Activated CD4-positive, alpha-beta T cell treated with anti-CD3 and anti-CD28 coated beads for 4 hours (primary cell): Measurements from ENCODE around the gene ODF2.
"Not testable (repeated sequence)": the region's sequence is repeated elsewhere in the genome, so short reads cannot be mapped to it uniquely, and the experiment has no call there.

Source experiments
- DNase-seq, 2 donors: peaks; one replicate each; pipeline ENCODE4 v3.0.0-alpha.2; 2020

The ODF2 gene

GRCh38 chr9:128455849-128456612 lies at the start of gene ODF2:
Gene ODF2, plus strand, starts transcription at chr9:128456006. Its CDS starts 86 bp downstream, at chr9:128456092.
- peak; percentile 98 to 99 for DNase-seq

- no peak for DNase-seq
Measured at GRCh38 chr9:128406848-128407391, 48.9 kb upstream of the ODF2 start.

GRCh38 chr9:128408963-128409431 lies 46.8 kb upstream of the ODF2 start:
- DNase-seq, result no peak

- DNase-seq, result no peak
Measured at GRCh38 chr9:128409450-128409849, 46.4 kb upstream of the ODF2 start.

- DNase-seq, result no peak
Measured at GRCh38 chr9:128409978-128410377, 45.8 kb upstream of the ODF2 start.

- no peak for DNase-seq
Measured at GRCh38 chr9:128411364-128412119, 44.3 kb upstream of the ODF2 start.

- peak; percentile 15 to 49 for DNase-seq
Measured at GRCh38 chr9:128412120-128412790, 43.6 kb upstream of the ODF2 start.

GRCh38 chr9:128413728-128414127 lies 42.1 kb upstream of the ODF2 start:
- DNase-seq, result not testable (repeated sequence)

GRCh38 chr9:128414461-128414860 lies 41.3 kb upstream of the ODF2 start:
- no peak for DNase-seq

GRCh38 chr9:128415281-128415680 lies 40.5 kb upstream of the ODF2 start:
- no peak for DNase-seq

GRCh38 chr9:128416014-128416413 lies 39.8 kb upstream of the ODF2 start:
- no peak for DNase-seq

- DNase-seq, result no peak
Measured at GRCh38 chr9:128416432-128417019, 39.3 kb upstream of the ODF2 start.

GRCh38 chr9:128419061-128419925 lies 36.5 kb upstream of the ODF2 start:
- DNase-seq, result no peak

- peak; percentile 63 to 66 for DNase-seq
Measured at GRCh38 chr9:128420060-128420650, 35.7 kb upstream of the ODF2 start.

GRCh38 chr9:128420651-128421481 lies 34.9 kb upstream of the ODF2 start, which contains the start of gene CERCAM:
Gene CERCAM, plus strand, starts transcription at chr9:128420857. Its CDS starts 21 bp downstream, at chr9:128420878.
- peak; percentile 38 to 41 for DNase-seq

- DNase-seq, result no peak
Measured at GRCh38 chr9:128421482-128421996, 34.3 kb upstream of the ODF2 start.

- DNase-seq, result not testable (repeated sequence)
Measured at GRCh38 chr9:128422022-128422782, 33.6 kb upstream of the ODF2 start.

- no peak for DNase-seq
Measured at GRCh38 chr9:128422783-128423150, 33.0 kb upstream of the ODF2 start.

- not testable (repeated sequence) for DNase-seq
Measured at GRCh38 chr9:128423356-128423755, 32.5 kb upstream of the ODF2 start.
